WTC11 (cell line): ENCODE results near the gene BRMS1L. TPM values are rescaled to one million over a fixed set of nuclear protein-coding genes. Genes with fewer than 3 reads are reported as not detected.

Experiments
- ATAC-seq: fragments of 200-7000 bp; cut with Tn5 transposase; 2 replicates; pipeline ENCODE4 v1.10.0; 2021; ENCODE audit warnings: mild to moderate bottlenecking, moderate library complexity
- CTCF ChIA-PET: fragments of 300-600 bp; sonication (Branson Sonifier 250); formaldehyde crosslinking; loops from one replicate; lab custom pipeline; 2021; ENCODE audit warnings: antibody characterized with exemption; lab: Charles Lee
- POLR2A ChIA-PET: fragments of 350-600 bp; sonication (Branson Sonifier 250); formaldehyde crosslinking; loops from one replicate; lab custom pipeline; 2021; ENCODE audit warnings: antibody characterized with exemption; lab: Charles Lee
- DNase-seq: peaks from one replicate; pipeline ENCODE4 v3.0.0; 2021; ENCODE audit warnings: low spot score
- H3K27ac Mint-ChIP-seq: 2 replicates; pipeline ENCODE4 v1.8.0; 2021; ENCODE audit warnings: mixed read lengths
- H3K27me3 Mint-ChIP-seq: 2 replicates; pipeline ENCODE4 v1.8.0; 2021; ENCODE audit warnings: low read depth, mild to moderate bottlenecking, moderate library complexity, mixed read lengths
- H3K36me3 Mint-ChIP-seq: 2 replicates; pipeline ENCODE4 v1.8.0; 2021; ENCODE audit warnings: mixed read lengths
- H3K4me1 Mint-ChIP-seq: 2 replicates; pipeline ENCODE4 v1.8.0; 2022; ENCODE audit warnings: mixed read lengths
- H3K4me3 Mint-ChIP-seq: 2 replicates; pipeline ENCODE4 v1.8.0; 2021; ENCODE audit warnings: mild to moderate bottlenecking, moderate library complexity, mixed read lengths
- H3K9me3 Mint-ChIP-seq: 2 replicates; pipeline ENCODE4 v1.8.0; 2021; ENCODE audit warnings: mixed read lengths
- CBFB ChIP-seq: sonication (generic); formaldehyde crosslinking; IDR thresholded peaks from 2 replicates; pipeline ENCODE4 v1.8.1; 2022; ENCODE audit warnings: mild to moderate bottlenecking, low read depth, missing genetic modification reagents
- CDX4 ChIP-seq: fragments of 250-450 bp; sonication (Bioruptor Pico); IDR thresholded peaks from 2 replicates; pipeline ENCODE4 v1.9.0; 2021; ENCODE audit warnings: moderate library complexity, mild to moderate bottlenecking, inconsistent platforms, borderline replicate concordance
- ELF4 ChIP-seq: sonication (generic); formaldehyde crosslinking; IDR thresholded peaks from 2 replicates; pipeline ENCODE4 v1.8.1; 2022; ENCODE audit warnings: low read depth, mild to moderate bottlenecking, moderate library complexity, missing genetic modification reagents
- EMX1 ChIP-seq: fragments of 250-450 bp; sonication (Bioruptor Pico); IDR thresholded peaks from 2 replicates; pipeline ENCODE4 v1.8.0; 2021; ENCODE audit warnings: mild to moderate bottlenecking
- ERG ChIP-seq: fragments of 250-450 bp; sonication (Bioruptor Pico); IDR thresholded peaks from 2 replicates; pipeline ENCODE4 v1.8.0; 2021; ENCODE audit warnings: mild to moderate bottlenecking
- FOXJ3 ChIP-seq: sonication (generic); formaldehyde crosslinking; IDR thresholded peaks from 2 replicates; pipeline ENCODE4 v1.9.0; 2021; ENCODE audit warnings: missing genetic modification reagents, mild to moderate bottlenecking, borderline replicate concordance
- FOXK1 ChIP-seq: sonication (generic); formaldehyde crosslinking; IDR thresholded peaks from 2 replicates; pipeline ENCODE4 v1.8.0; 2022; ENCODE audit warnings: mild to moderate bottlenecking, moderate library complexity, missing genetic modification reagents
- GABPB1 ChIP-seq: sonication (generic); formaldehyde crosslinking; IDR thresholded peaks from 2 replicates; pipeline ENCODE4 v1.8.1; 2023; ENCODE audit warnings: mild to moderate bottlenecking, missing genetic modification reagents
- GRHL2 ChIP-seq: fragments of 250-450 bp; sonication (Bioruptor Pico); IDR thresholded peaks from 2 replicates; pipeline ENCODE4 v1.8.0; 2022; ENCODE audit warnings: mild to moderate bottlenecking, moderate library complexity; ENCODE audit not compliant: insufficient replicate concordance, severe bottlenecking
- GTF2I ChIP-seq: fragments of 250-450 bp; sonication (Bioruptor Pico); conservative IDR thresholded peaks from 2 replicates; pipeline ENCODE4 v1.4.0; 2021; ENCODE audit warnings: mild to moderate bottlenecking
- HMGXB4 ChIP-seq: sonication (generic); formaldehyde crosslinking; IDR thresholded peaks from 2 replicates; pipeline ENCODE4 v1.8.1; 2023; ENCODE audit warnings: mild to moderate bottlenecking, moderate library complexity, missing genetic modification reagents
- IRF2 ChIP-seq: sonication (generic); formaldehyde crosslinking; IDR thresholded peaks from 2 replicates; pipeline ENCODE4 v1.8.0; 2022; ENCODE audit warnings: low read depth, missing genetic modification reagents, borderline replicate concordance
- JAZF1 ChIP-seq: fragments of 250-450 bp; sonication (Bioruptor Pico); IDR thresholded peaks from 2 replicates; pipeline ENCODE4 v1.9.0; 2021; ENCODE audit warnings: moderate library complexity, mild to moderate bottlenecking, inconsistent platforms
- MYBL2 ChIP-seq: sonication (generic); formaldehyde crosslinking; IDR thresholded peaks from 2 replicates; pipeline ENCODE4 v1.8.1; 2023; ENCODE audit warnings: mild to moderate bottlenecking, moderate library complexity, missing genetic modification reagents
- RORB ChIP-seq: fragments of 250-450 bp; sonication (Bioruptor Pico); IDR thresholded peaks from 2 replicates; pipeline ENCODE4 v1.9.0; 2021; ENCODE audit warnings: mild to moderate bottlenecking
- SOX15 ChIP-seq: fragments of 250-450 bp; sonication (Bioruptor Pico); IDR thresholded peaks from 2 replicates; pipeline ENCODE4 v1.9.0; 2021; ENCODE audit warnings: mild to moderate bottlenecking
- TCF7 ChIP-seq: sonication (generic); formaldehyde crosslinking; IDR thresholded peaks from 2 replicates; pipeline ENCODE4 v1.8.0; 2022; ENCODE audit warnings: mild to moderate bottlenecking, low read depth, missing genetic modification reagents, moderate library complexity
- ZBTB43 ChIP-seq: sonication (generic); formaldehyde crosslinking; IDR thresholded peaks from 2 replicates; pipeline ENCODE4 v1.8.1; 2023; ENCODE audit warnings: mild to moderate bottlenecking, missing genetic modification reagents
- ZNF138 ChIP-seq: sonication (generic); formaldehyde crosslinking; conservative IDR thresholded peaks from 2 replicates; pipeline ENCODE4 v1.8.1; 2022; ENCODE audit warnings: mild to moderate bottlenecking, moderate library complexity, missing genetic modification reagents
- ZNF219 ChIP-seq: sonication (generic); formaldehyde crosslinking; IDR thresholded peaks from 2 replicates; pipeline ENCODE4 v1.8.0; 2023; ENCODE audit warnings: missing genetic modification reagents, mild to moderate bottlenecking, borderline replicate concordance
- ZNF281 ChIP-seq: sonication (generic); formaldehyde crosslinking; IDR thresholded peaks from 2 replicates; pipeline ENCODE4 v1.8.0; 2023; ENCODE audit warnings: mild to moderate bottlenecking, missing genetic modification reagents
- ZNF671 ChIP-seq: fragments of 250-450 bp; sonication (Bioruptor Pico); IDR thresholded peaks from 2 replicates; pipeline ENCODE4 v1.8.0; 2021; ENCODE audit warnings: mild to moderate bottlenecking
- total RNA-seq: library from RNA; stranded (reverse); gene quantifications from 3 replicates; pipeline ENCODE4 v1.2.3, GENCODE V29; 2021

The BRMS1L gene
- total RNA-seq, 1 experiment from 2014 or later = 12.1 TPM

- no peaks in the 10 kb centered on the region for H3K4me1 Mint-ChIP-seq
- H3K27me3 Mint-ChIP-seq = no peaks in the 10 kb centered on the region
- ChIA-PET POLR2A (no interaction called here), CTCF (no interaction called here)
- no peak for ATAC-seq
- no peak for DNase-seq
- H3K4me3 Mint-ChIP-seq = no peak overlapping the region
- no peaks in the 10 kb centered on the region for H3K9me3 Mint-ChIP-seq
- TF ChIP-seq MYBL2 = no peak
- TF ChIP-seq ZNF671 = no peak
- TF ChIP-seq GRHL2 (CRISPR knock-in tag) = no peak
- TF ChIP-seq RORB (CRISPR knock-in tag) = no peak
- no peak for TF ChIP-seq CBFB (CRISPR knock-in tag)
- no peak for TF ChIP-seq EMX1
- TF ChIP-seq GABPB1 = no peak
- H3K36me3 Mint-ChIP-seq = peaks cover 19% of the 10 kb centered on the region
- no peak overlapping the region for H3K27ac Mint-ChIP-seq
Measured at GRCh38 chr14:35861204-35861868, 35.2 kb downstream of the BRMS1L start.

GRCh38 chr14:35865611-35866324 lies 39.6 kb downstream of the BRMS1L start:
- TF ChIP-seq ZNF281 = no peak
- no peak for TF ChIP-seq FOXK1 (CRISPR knock-in tag)
- TF ChIP-seq ZNF138 (CRISPR knock-in tag) = no peak
- no peak for TF ChIP-seq GTF2I
- no peak for TF ChIP-seq FOXJ3 (CRISPR knock-in tag)
- TF ChIP-seq MYBL2 = no peak
- no peak for TF ChIP-seq ZBTB43 (CRISPR knock-in tag)
- TF ChIP-seq ELF4 (CRISPR knock-in tag) = no peak
- no peak for TF ChIP-seq ERG (CRISPR knock-in tag)
- TF ChIP-seq TCF7 (CRISPR knock-in tag) = no peak
- no peak for TF ChIP-seq JAZF1
- TF ChIP-seq SOX15 (CRISPR knock-in tag) = no peak
- TF ChIP-seq CDX4 = no peak
- no peak for TF ChIP-seq HMGXB4 (CRISPR knock-in tag)
- no peak for TF ChIP-seq IRF2 (CRISPR knock-in tag)
- no peak for TF ChIP-seq ZNF219 (CRISPR knock-in tag)
- TF ChIP-seq, all 79 proteins: peak for 0
- no peak for ATAC-seq
- H3K4me3 Mint-ChIP-seq = no peak overlapping the region
- H3K4me1 Mint-ChIP-seq = no peaks in the 10 kb centered on the region
- CTCF ChIA-PET = no interaction called here
- no peaks in the 10 kb centered on the region for H3K27me3 Mint-ChIP-seq
- POLR2A ChIA-PET = no interaction called here
- DNase-seq = no peak
- H3K36me3 Mint-ChIP-seq = peaks cover 18% of the 10 kb centered on the region
- no peaks in the 10 kb centered on the region for H3K9me3 Mint-ChIP-seq
- H3K27ac Mint-ChIP-seq = 0 out of 2 replicates have a peak overlapping the region, but pooled peaks have one; percentile 41
